Mesenchymal stem cell (in vitro differentiated cells and primary cell): ENCODE results near the gene TIAM2.

ENCODE experiments used
- DNase-seq: peaks from one replicate; pipeline ENCODE4 v3.0.0-alpha.2; 2013
- H2AFZ ChIP-seq: one replicate; pipeline ENCODE4 v1.6.1; 2013; ENCODE audit warnings: low read depth, mild to moderate bottlenecking, control low read depth, inconsistent platforms, low read length, moderate library complexity
- H2AK5ac ChIP-seq: 2 replicates; pipeline ENCODE4 v1.6.1; 2013; ENCODE audit warnings: low read length, moderate library complexity, mild to moderate bottlenecking, inconsistent platforms; ENCODE audit not compliant: severe bottlenecking
- H2BK120ac ChIP-seq: one replicate; pipeline ENCODE4 v1.6.1; 2013; ENCODE audit warnings: low read depth, mild to moderate bottlenecking, inconsistent platforms, low read length, moderate library complexity
- H2BK12ac ChIP-seq, 2 experiments: one replicate each; pipeline ENCODE4 v1.6.1; 2013; ENCODE audit warnings: inconsistent platforms in 2 of 2, low read length in 2 of 2, mild to moderate bottlenecking in 2 of 2, moderate library complexity in 2 of 2, control low read depth in 1 of 2
- H2BK15ac ChIP-seq: one replicate; pipeline ENCODE4 v1.6.1; 2013; ENCODE audit warnings: mild to moderate bottlenecking, low read depth, inconsistent platforms; ENCODE audit not compliant: poor library complexity, severe bottlenecking
- H2BK5ac ChIP-seq: 2 replicates; pipeline ENCODE4 v1.6.1; 2013; ENCODE audit warnings: low read depth, mild to moderate bottlenecking, low read length, control low read depth, inconsistent platforms; ENCODE audit not compliant: poor library complexity, severe bottlenecking
- H3K14ac ChIP-seq, 2 experiments: one replicate each; pipeline ENCODE4 v1.6.1; 2013; ENCODE audit warnings: inconsistent platforms in 2 of 2, low read length in 2 of 2, control low read depth in 1 of 2, mild to moderate bottlenecking in 1 of 2, moderate library complexity in 1 of 2
- H3K18ac ChIP-seq, 2 experiments: one replicate each; pipeline ENCODE4 v1.6.1; 2013; ENCODE audit warnings: inconsistent platforms in 2 of 2, low read length in 2 of 2, control low read depth in 1 of 2, low read depth in 1 of 2, mild to moderate bottlenecking in 1 of 2
- H3K23ac ChIP-seq, 2 experiments: one replicate each; pipeline ENCODE4 v1.6.1; 2013; ENCODE audit warnings: inconsistent platforms in 2 of 2, low read length in 2 of 2, mild to moderate bottlenecking in 2 of 2, moderate library complexity in 2 of 2, control low read depth in 1 of 2
- H3K27ac ChIP-seq: 2 replicates; pipeline ENCODE4 v1.5.1; 2013; ENCODE audit warnings: mild to moderate bottlenecking, moderate library complexity, low read length, control low read depth, inconsistent platforms; ENCODE audit not compliant: poor library complexity, severe bottlenecking
- H3K27me3 ChIP-seq, 2 experiments: 2 replicates each; pipeline versions ENCODE4 v1.6.1 to v1.7.0; 2013; ENCODE audit warnings: low read length in 2 of 2, mild to moderate bottlenecking in 2 of 2, moderate library complexity in 2 of 2, control low read depth in 1 of 2, inconsistent platforms in 1 of 2; ENCODE audit not compliant: control insufficient read depth in 1 of 2, insufficient read depth in 1 of 2
- H3K36me3 ChIP-seq, 2 experiments: 2 replicates each; pipeline versions ENCODE4 v1.6.1 to v1.7.0; 2013; ENCODE audit warnings: low read length in 2 of 2, control low read depth in 1 of 2, inconsistent platforms in 1 of 2, low read depth in 1 of 2, mild to moderate bottlenecking in 1 of 2; ENCODE audit not compliant: insufficient read depth in 2 of 2, control insufficient read depth in 1 of 2
- H3K4ac ChIP-seq, 2 experiments: one replicate each; pipeline ENCODE4 v1.6.1; 2013; ENCODE audit warnings: inconsistent platforms in 2 of 2, low read length in 2 of 2, mild to moderate bottlenecking in 2 of 2, moderate library complexity in 2 of 2, control low read depth in 1 of 2, low read depth in 1 of 2
- H3K4me1 ChIP-seq: 2 replicates; pipeline ENCODE4 v1.6.1; 2013; ENCODE audit warnings: low read depth, low read length, control low read depth; ENCODE audit not compliant: control insufficient read depth, insufficient read depth
- H3K4me2 ChIP-seq: 2 replicates; pipeline ENCODE4 v1.6.1; 2013; ENCODE audit warnings: low read length, mild to moderate bottlenecking, inconsistent platforms; ENCODE audit not compliant: poor library complexity, severe bottlenecking
- H3K4me3 ChIP-seq, 2 experiments: 2 replicates each; pipeline versions ENCODE4 v1.5.1 to v1.7.0; 2013; ENCODE audit warnings: low read length in 2 of 2, mild to moderate bottlenecking in 2 of 2, control low read depth in 1 of 2, low read depth in 1 of 2; ENCODE audit not compliant: insufficient read depth in 1 of 2
- H3K79me1 ChIP-seq: replicated peaks from 2 replicates; pipeline ENCODE4 v1.6.1; 2013; ENCODE audit warnings: mild to moderate bottlenecking, control low read depth, low read length, inconsistent platforms; ENCODE audit not compliant: poor library complexity, severe bottlenecking
- H3K9ac ChIP-seq: 2 replicates; pipeline ENCODE4 v1.7.0; 2013; ENCODE audit warnings: mild to moderate bottlenecking, low read length, moderate library complexity
- H3K9me3 ChIP-seq: 2 replicates; pipeline ENCODE4 v1.7.0; 2013; ENCODE audit warnings: mild to moderate bottlenecking, low read length; ENCODE audit not compliant: control insufficient read depth
- H4K8ac ChIP-seq: one replicate; pipeline ENCODE4 v1.6.1; 2013; ENCODE audit warnings: inconsistent platforms, mild to moderate bottlenecking, low read length, moderate library complexity
- H4K91ac ChIP-seq: one replicate; pipeline ENCODE4 v1.6.1; 2013; ENCODE audit warnings: mild to moderate bottlenecking, low read length, inconsistent platforms
- WGBS: methylation state at CpG from one replicate; pipeline ENCODE4 v1.1.7; 2013; ENCODE audit warnings: mixed read lengths; 5-methylcytosine and 5-hydroxymethylcytosine counted together

Gene TIAM2

DNA sequence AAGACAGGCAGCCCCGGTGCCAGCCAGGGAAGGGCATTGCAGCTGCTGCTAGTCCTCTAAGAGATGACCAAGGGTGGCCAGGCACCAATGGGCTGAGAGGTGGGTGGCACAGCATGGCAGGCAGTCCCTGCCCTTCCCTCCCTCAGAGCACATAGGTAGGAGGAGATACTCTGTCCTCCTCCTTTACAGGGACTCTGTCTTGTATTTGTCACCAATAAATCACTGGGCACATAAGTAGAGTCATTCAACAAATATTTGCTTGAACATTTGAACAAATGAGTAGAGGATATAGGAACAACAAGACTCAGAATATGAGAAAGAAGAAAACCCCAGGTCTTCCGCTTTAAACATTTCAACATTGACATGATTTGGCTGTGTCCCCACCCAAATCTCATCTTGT, 199.3 kb downstream of the TIAM2 start:
- Histone ChIP-seq H3K36me3 (no peaks in the 10 kb centered on the region), H2BK12ac (no peak overlapping the region), H4K91ac (no peak overlapping the region), H3K4ac (no peak overlapping the region), H3K79me1 (no peaks in the 10 kb centered on the region), H3K27me3 (no peaks in the 10 kb centered on the region), H2BK5ac (no peak overlapping the region), H2BK120ac (no peak overlapping the region), H2BK15ac (no peak overlapping the region), H3K4me2 (no peak overlapping the region), H3K4me3 (no peak overlapping the region), H3K14ac (no peak overlapping the region), H2AFZ (no peak overlapping the region), H3K9me3 (no peaks in the 10 kb centered on the region), H3K18ac (no peak overlapping the region), H3K27ac (no peak overlapping the region), H4K8ac (no peak overlapping the region), H2AK5ac (no peak overlapping the region), H3K23ac (no peak overlapping the region), H3K9ac (no peak overlapping the region), H3K4me1 (no peaks in the 10 kb centered on the region)
- 100% methylated on average over 1 of the region's 2 CpGs for WGBS
- DNase-seq, result no peak

DNA sequence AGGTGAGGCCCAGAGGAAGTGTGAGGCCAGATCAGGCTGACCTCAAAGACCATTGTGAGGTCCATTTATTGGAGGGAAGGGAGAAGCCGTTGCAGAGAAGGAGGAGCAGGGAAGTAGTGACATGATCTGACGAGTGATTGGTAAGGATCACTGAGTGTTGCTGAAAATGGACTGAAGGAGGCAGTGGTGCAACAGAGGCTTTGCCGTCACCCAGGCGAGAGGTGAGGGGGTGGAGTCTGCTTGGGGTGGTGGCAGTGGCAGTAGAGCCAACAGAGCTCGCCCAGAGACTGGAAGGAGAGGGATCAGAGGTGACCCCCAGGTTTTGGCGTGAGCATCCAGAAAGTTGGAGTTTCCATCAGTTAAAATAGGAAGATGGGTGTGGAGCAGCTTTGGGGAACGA, 200.8 kb downstream of the TIAM2 start:
- no peak for DNase-seq
- Histone ChIP-seq H3K4me3 (no peak overlapping the region), H3K4me2 (no peak overlapping the region), H2BK5ac (no peak overlapping the region), H3K36me3 (no peaks in the 10 kb centered on the region), H3K27me3 (no peaks in the 10 kb centered on the region), H2BK120ac (no peak overlapping the region), H3K9me3 (no peaks in the 10 kb centered on the region), H2BK12ac (peak overlapping the region in 1 of 2 experiments; percentile 54), H3K9ac (no peak overlapping the region), H2AK5ac (no peak overlapping the region), H3K23ac (no peak overlapping the region), H3K18ac (peak overlapping the region in 1 of 2 experiments; percentile 41), H4K91ac (no peak overlapping the region), H3K14ac (peak overlapping the region in 1 of 2 experiments; percentile 79), H2BK15ac (peak overlapping the region; percentile 2), H3K4me1 (no peaks in the 10 kb centered on the region), H3K27ac (no peak overlapping the region), H3K4ac (peak overlapping the region in 1 of 2 experiments; percentile 69), H2AFZ (no peak overlapping the region), H4K8ac (no peak overlapping the region), H3K79me1 (no peaks in the 10 kb centered on the region)
- WGBS, result 96% methylated on average over 6 of the region's 7 CpGs

DNA sequence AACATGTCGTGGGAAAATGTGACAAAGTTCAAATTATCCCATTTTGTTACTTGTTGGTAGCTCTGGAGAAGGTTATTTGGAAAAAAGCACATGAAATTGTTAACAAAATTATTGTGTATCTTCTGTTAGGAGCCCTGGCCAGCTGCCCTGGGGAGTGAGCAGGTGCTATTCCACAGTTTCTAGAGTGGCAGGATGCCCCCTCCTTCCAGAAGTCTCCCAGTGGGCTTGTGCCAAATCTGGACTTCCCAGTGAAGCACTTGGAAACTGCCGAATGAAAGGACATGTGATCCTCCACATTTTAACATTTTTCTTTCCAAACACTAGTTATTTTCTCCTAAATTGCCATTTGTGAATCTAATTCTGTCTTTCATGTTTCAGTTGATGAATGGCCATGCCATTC, 201.8 kb downstream of the TIAM2 start:
- Histone ChIP-seq H4K91ac (no peak overlapping the region), H2AFZ (no peak overlapping the region), H3K79me1 (no peaks in the 10 kb centered on the region), H3K14ac (no peak overlapping the region), H2AK5ac (no peak overlapping the region), H3K4me2 (no peak overlapping the region), H3K27me3 (no peaks in the 10 kb centered on the region), H3K9ac (no peak overlapping the region), H2BK5ac (no peak overlapping the region), H3K4me1 (peaks cover 3% of the 10 kb centered on the region), H3K36me3 (no peaks in the 10 kb centered on the region), H2BK120ac (no peak overlapping the region), H3K9me3 (no peaks in the 10 kb centered on the region), H4K8ac (no peak overlapping the region), H3K23ac (no peak overlapping the region), H2BK15ac (no peak overlapping the region), H3K18ac (no peak overlapping the region), H3K4ac (no peak overlapping the region), H3K4me3 (no peak overlapping the region), H2BK12ac (no peak overlapping the region), H3K27ac (no peak overlapping the region)
- no peak for DNase-seq
- WGBS, result 85% methylated on average over 2 of the region's 2 CpGs

DNA sequence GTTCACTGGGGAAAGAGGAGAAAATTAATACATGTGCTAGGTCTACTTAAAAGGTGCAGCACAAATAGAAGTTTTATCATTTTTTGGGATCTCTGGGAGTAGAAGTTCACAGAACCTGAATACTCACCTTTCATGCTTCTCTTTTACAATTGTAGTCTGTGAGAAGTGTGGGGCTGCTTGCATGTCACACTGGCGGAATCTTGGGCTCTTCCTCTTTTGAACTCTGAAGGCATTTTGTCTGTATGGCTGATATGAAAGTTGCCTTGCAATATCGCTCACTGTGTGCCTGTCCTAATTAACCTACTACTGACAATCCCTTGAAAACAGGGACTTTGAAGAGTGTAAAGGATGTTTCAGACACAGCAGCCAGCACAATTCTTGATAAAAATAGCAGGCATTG, 202.8 kb downstream of the TIAM2 start:
- Histone ChIP-seq H2BK5ac (no peak overlapping the region), H3K36me3 (no peaks in the 10 kb centered on the region), H3K27ac (no peak overlapping the region), H3K23ac (no peak overlapping the region), H2BK120ac (no peak overlapping the region), H2AFZ (no peak overlapping the region), H3K18ac (no peak overlapping the region), H3K27me3 (no peaks in the 10 kb centered on the region), H3K4me2 (no peak overlapping the region), H3K4ac (no peak overlapping the region), H3K14ac (no peak overlapping the region), H3K4me1 (peaks cover 3% of the 10 kb centered on the region), H2AK5ac (no peak overlapping the region), H3K79me1 (no peaks in the 10 kb centered on the region), H3K9ac (no peak overlapping the region), H3K9me3 (no peaks in the 10 kb centered on the region), H4K8ac (no peak overlapping the region), H2BK15ac (no peak overlapping the region), H3K4me3 (no peak overlapping the region), H4K91ac (no peak overlapping the region), H2BK12ac (no peak overlapping the region)
- DNase-seq, result no peak
- 80% methylated on average over 1 of the region's 2 CpGs for WGBS
